Measurements from ENCODE around the gene MVK.

DNA sequence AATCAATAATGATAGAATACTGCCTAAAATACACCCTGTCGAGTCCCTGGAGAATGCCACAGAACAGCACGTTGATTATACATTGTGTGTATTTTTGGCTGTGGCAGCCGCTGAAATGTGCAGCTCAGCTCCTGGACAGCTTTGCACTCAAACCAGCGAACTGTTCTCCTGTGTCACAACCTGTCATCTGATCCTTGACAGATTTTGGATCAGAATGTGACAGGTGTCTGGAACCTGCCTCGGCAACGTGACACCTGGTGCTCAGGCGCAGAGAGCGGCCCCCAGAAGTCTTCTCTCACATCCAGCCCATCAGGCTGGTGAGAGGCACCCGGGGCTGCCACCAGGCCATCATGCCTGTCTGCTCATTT, 19.3 kb downstream of the MVK start:
- no peak for TF ChIP-seq POLR2A (IDR thresholded peaks at IDR 0.05; ENCODE audit: low read depth, low read length)
- TF ChIP-seq, protein P1, sequence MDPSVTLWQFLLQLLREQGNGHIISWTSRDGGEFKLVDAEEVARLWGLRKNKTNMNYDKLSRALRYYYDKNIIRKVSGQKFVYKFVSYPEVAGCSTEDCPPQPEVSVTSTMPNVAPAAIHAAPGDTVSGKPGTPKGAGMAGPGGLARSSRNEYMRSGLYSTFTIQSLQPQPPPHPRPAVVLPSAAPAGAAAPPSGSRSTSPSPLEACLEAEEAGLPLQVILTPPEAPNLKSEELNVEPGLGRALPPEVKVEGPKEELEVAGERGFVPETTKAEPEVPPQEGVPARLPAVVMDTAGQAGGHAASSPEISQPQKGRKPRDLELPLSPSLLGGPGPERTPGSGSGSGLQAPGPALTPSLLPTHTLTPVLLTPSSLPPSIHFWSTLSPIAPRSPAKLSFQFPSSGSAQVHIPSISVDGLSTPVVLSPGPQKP (IDR thresholded peaks at IDR 0.05; ENCODE audit: borderline replicate concordance, low read depth, low read length), result no peak
- TF ChIP-seq, protein P2, sequence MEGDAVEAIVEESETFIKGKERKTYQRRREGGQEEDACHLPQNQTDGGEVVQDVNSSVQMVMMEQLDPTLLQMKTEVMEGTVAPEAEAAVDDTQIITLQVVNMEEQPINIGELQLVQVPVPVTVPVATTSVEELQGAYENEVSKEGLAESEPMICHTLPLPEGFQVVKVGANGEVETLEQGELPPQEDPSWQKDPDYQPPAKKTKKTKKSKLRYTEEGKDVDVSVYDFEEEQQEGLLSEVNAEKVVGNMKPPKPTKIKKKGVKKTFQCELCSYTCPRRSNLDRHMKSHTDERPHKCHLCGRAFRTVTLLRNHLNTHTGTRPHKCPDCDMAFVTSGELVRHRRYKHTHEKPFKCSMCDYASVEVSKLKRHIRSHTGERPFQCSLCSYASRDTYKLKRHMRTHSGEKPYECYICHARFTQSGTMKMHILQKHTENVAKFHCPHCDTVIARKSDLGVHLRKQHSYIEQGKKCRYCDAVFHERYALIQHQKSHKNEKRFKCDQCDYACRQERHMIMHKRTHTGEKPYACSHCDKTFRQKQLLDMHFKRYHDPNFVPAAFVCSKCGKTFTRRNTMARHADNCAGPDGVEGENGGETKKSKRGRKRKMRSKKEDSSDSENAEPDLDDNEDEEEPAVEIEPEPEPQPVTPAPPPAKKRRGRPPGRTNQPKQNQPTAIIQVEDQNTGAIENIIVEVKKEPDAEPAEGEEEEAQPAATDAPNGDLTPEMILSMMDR (conservative IDR thresholded peaks at IDR 0.05; ENCODE audit: low read depth, low read length), result no peak
- TF ChIP-seq RAD21 (IDR thresholded peaks at IDR 0.05; ENCODE audit: low read length), result no peak
- no peak for TF ChIP-seq CEBPB (IDR thresholded peaks at IDR 0.05; ENCODE audit: low read depth, low read length)
- no peak for TF ChIP-seq RFX5 (IDR thresholded peaks at IDR 0.05; ENCODE audit: low read depth, low read length)
- TF ChIP-seq BHLHE40 (IDR thresholded peaks at IDR 0.05; ENCODE audit: low read depth, low read length), result no peak
- TF ChIP-seq FOS (IDR thresholded peaks at IDR 0.05; ENCODE audit: low read depth, low read length), result no peak
- TF ChIP-seq RCOR1 (IDR thresholded peaks at IDR 0.05; ENCODE audit: insufficient replicate concordance, low read length), result no peak
- no peak for TF ChIP-seq MXI1 (IDR thresholded peaks at IDR 0.05; ENCODE audit: borderline replicate concordance, low read depth, low read length)
- no peak for TF ChIP-seq MAZ (IDR thresholded peaks at IDR 0.05; ENCODE audit: borderline replicate concordance, low read depth, low read length)
- TF ChIP-seq, protein P3, sequence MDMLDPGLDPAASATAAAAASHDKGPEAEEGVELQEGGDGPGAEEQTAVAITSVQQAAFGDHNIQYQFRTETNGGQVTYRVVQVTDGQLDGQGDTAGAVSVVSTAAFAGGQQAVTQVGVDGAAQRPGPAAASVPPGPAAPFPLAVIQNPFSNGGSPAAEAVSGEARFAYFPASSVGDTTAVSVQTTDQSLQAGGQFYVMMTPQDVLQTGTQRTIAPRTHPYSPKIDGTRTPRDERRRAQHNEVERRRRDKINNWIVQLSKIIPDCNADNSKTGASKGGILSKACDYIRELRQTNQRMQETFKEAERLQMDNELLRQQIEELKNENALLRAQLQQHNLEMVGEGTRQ (IDR thresholded peaks at IDR 0.05; ENCODE audit: low read depth, low read length), result no peak
